OCI-LY1 (cell line): ENCODE results near the gene LATS2.

Source experiments
- H2AFZ ChIP-seq: fragments of 200-600 bp; sonication (generic), shearing (Covaris generic); 2 replicates; pipeline ENCODE4 v1.6.0; 2014; ENCODE audit warnings: antibody characterized with exemption, mild to moderate bottlenecking, low read length
- H3F3A ChIP-seq: fragments of 200-600 bp; sonication (generic), shearing (Covaris generic); 2 replicates; pipeline ENCODE4 v1.6.0; 2014; ENCODE audit warnings: mild to moderate bottlenecking, antibody characterized with exemption, low read length, moderate library complexity; ENCODE audit not compliant: insufficient read depth
- H3K27ac ChIP-seq: fragments of 200-600 bp; sonication (generic); 2 replicates; pipeline ENCODE4 v1.5.1; 2014; ENCODE audit warnings: low read length, mixed run types, mild to moderate bottlenecking, low read depth; ENCODE audit not compliant: poor library complexity, severe bottlenecking
- H3K27me3 ChIP-seq: fragments of 200-600 bp; sonication (generic); 2 replicates; pipeline ENCODE4 v1.6.0; 2014; ENCODE audit warnings: antibody characterized with exemption, mild to moderate bottlenecking, low read length, moderate library complexity; ENCODE audit not compliant: insufficient read depth
- H3K36me3 ChIP-seq: fragments of 200-600 bp; sonication (generic); 2 replicates; pipeline ENCODE4 v1.6.1; 2014; ENCODE audit warnings: mild to moderate bottlenecking, antibody characterized with exemption, low read length, moderate library complexity, mixed read lengths; ENCODE audit not compliant: insufficient read depth
- H3K4me1 ChIP-seq: fragments of 200-600 bp; sonication (generic); 2 replicates; pipeline ENCODE4 v1.5.1; 2014; ENCODE audit warnings: mild to moderate bottlenecking, low read length, moderate library complexity; ENCODE audit not compliant: insufficient read depth, severe bottlenecking
- H3K4me2 ChIP-seq: fragments of 200-600 bp; sonication (generic), shearing (Covaris generic); 2 replicates; pipeline ENCODE4 v1.6.1; 2014; ENCODE audit warnings: low read length
- H3K4me3 ChIP-seq: fragments of 200-600 bp; sonication (generic); 2 replicates; pipeline ENCODE4 v1.5.1; 2014; ENCODE audit warnings: low read length, low read depth, mild to moderate bottlenecking, mixed read lengths; ENCODE audit not compliant: poor library complexity, severe bottlenecking
- H3K79me2 ChIP-seq: fragments of 200-600 bp; shearing (Covaris generic); 2 replicates; pipeline ENCODE4 v1.6.1; 2016; ENCODE audit warnings: mixed run types, low read length, mixed read lengths; ENCODE audit not compliant: insufficient read depth
- H3K9ac ChIP-seq: fragments of 200-600 bp; sonication (generic), shearing (Covaris generic); 2 replicates; pipeline ENCODE4 v1.6.1; 2014; ENCODE audit warnings: mild to moderate bottlenecking, low read length, mixed read lengths
- H3K9me2 ChIP-seq: fragments of 200-600 bp; sonication (generic), shearing (Covaris generic); 2 replicates; pipeline ENCODE4 v1.6.1; 2014; ENCODE audit warnings: low read depth, mild to moderate bottlenecking, low read length, mixed read lengths
- H3K9me3 ChIP-seq: fragments of 200-600 bp; shearing (Covaris generic); 2 replicates; pipeline ENCODE4 v1.6.1; 2014; ENCODE audit warnings: low read length, mixed read lengths
- H4K20me1 ChIP-seq: fragments of 200-600 bp; sonication (generic), shearing (Covaris generic); 2 replicates; pipeline ENCODE4 v1.6.0; 2016; ENCODE audit warnings: mild to moderate bottlenecking, low read length; ENCODE audit not compliant: insufficient read depth
- EZH2 ChIP-seq: fragments of 200-600 bp; sonication (generic), shearing (Covaris generic); IDR thresholded peaks from 2 replicates; pipeline ENCODE4 v1.8.0; 2017; ENCODE audit warnings: borderline replicate concordance, mixed run types, mild to moderate bottlenecking, antibody characterized with exemption, low read length, moderate library complexity, mixed read lengths
- TF ChIP-seq, protein P1 (sequence below): fragments of 200-600 bp; sonication (generic), shearing (Covaris generic); IDR thresholded peaks from 2 replicates; pipeline ENCODE4 v1.5.1; 2017; ENCODE audit warnings: mild to moderate bottlenecking, antibody characterized with exemption, low read length, moderate library complexity, mixed read lengths

Gene LATS2

GRCh38 chr13:20923272-20923671 is 138.1 kb downstream of the LATS2 start:
- no peak overlapping the region for H2AFZ ChIP-seq
- H3K4me1 ChIP-seq = no peaks in the 10 kb centered on the region
- H3K27ac ChIP-seq = no peak overlapping the region
- no peaks in the 10 kb centered on the region for H3K9me3 ChIP-seq
- no peaks in the 10 kb centered on the region for H3K27me3 ChIP-seq
- no peaks in the 10 kb centered on the region for H3F3A ChIP-seq
- H3K36me3 ChIP-seq = no peaks in the 10 kb centered on the region
- no peak overlapping the region for H3K9ac ChIP-seq
- H4K20me1 ChIP-seq = no peaks in the 10 kb centered on the region
- no peak overlapping the region for H3K4me3 ChIP-seq
- H3K9me2 ChIP-seq = no peaks in the 10 kb centered on the region
- H3K4me2 ChIP-seq = no peak overlapping the region
- H3K79me2 ChIP-seq = no peaks in the 10 kb centered on the region
- no peak for TF ChIP-seq EZH2
- TF ChIP-seq, protein P1, sequence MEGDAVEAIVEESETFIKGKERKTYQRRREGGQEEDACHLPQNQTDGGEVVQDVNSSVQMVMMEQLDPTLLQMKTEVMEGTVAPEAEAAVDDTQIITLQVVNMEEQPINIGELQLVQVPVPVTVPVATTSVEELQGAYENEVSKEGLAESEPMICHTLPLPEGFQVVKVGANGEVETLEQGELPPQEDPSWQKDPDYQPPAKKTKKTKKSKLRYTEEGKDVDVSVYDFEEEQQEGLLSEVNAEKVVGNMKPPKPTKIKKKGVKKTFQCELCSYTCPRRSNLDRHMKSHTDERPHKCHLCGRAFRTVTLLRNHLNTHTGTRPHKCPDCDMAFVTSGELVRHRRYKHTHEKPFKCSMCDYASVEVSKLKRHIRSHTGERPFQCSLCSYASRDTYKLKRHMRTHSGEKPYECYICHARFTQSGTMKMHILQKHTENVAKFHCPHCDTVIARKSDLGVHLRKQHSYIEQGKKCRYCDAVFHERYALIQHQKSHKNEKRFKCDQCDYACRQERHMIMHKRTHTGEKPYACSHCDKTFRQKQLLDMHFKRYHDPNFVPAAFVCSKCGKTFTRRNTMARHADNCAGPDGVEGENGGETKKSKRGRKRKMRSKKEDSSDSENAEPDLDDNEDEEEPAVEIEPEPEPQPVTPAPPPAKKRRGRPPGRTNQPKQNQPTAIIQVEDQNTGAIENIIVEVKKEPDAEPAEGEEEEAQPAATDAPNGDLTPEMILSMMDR = no peak
